Neural cell (in vitro differentiated cells): ENCODE data around the gene CADM3. TPM values are rescaled to one million over a fixed set of nuclear protein-coding genes. Genes with fewer than 3 reads are reported as not detected.

ENCODE experiments used
- H2AFZ ChIP-seq: fragments of 200-600, 300-800 bp; sonication (generic), shearing (Covaris generic); 2 replicates; pipeline ENCODE4 v1.6.0; 2014; ENCODE audit warnings: low read depth, mild to moderate bottlenecking, antibody characterized with exemption, low read length, moderate library complexity
- H3F3A ChIP-seq: fragments of 200-600 bp; shearing (Covaris generic); 2 replicates; pipeline ENCODE4 v1.6.1; 2016; ENCODE audit warnings: mild to moderate bottlenecking, moderate library complexity, mixed read lengths, antibody characterized with exemption, low read length; ENCODE audit not compliant: insufficient read depth, poor library complexity, severe bottlenecking
- H3K27ac ChIP-seq: fragments of 200-600, 300-800 bp; sonication (generic), shearing (Covaris generic); 2 replicates; pipeline ENCODE4 v1.5.1; 2014; ENCODE audit warnings: mild to moderate bottlenecking, low read length, moderate library complexity
- H3K27me3 ChIP-seq: fragments of 300-800, 200-600 bp; sonication (generic), shearing (Covaris generic); 2 replicates; pipeline ENCODE4 v1.6.0; 2014; ENCODE audit warnings: mild to moderate bottlenecking, low read depth, low read length, moderate library complexity; ENCODE audit not compliant: insufficient read depth
- H3K36me3 ChIP-seq: fragments of 300-800, 200-600 bp; sonication (generic), shearing (Covaris generic); 2 replicates; pipeline ENCODE4 v1.5.1; 2014; ENCODE audit warnings: mild to moderate bottlenecking, antibody characterized with exemption, low read length, moderate library complexity; ENCODE audit not compliant: insufficient read depth
- H3K4me2 ChIP-seq: fragments of 300-800, 200-600 bp; sonication (generic), shearing (Covaris generic); 2 replicates; pipeline ENCODE4 v1.6.0; 2014; ENCODE audit warnings: mild to moderate bottlenecking, low read length
- H3K4me3 ChIP-seq: fragments of 300-800, 200-600 bp; sonication (generic), shearing (Covaris generic); 2 replicates; pipeline ENCODE4 v1.5.1; 2014; ENCODE audit warnings: mild to moderate bottlenecking, low read length, moderate library complexity
- H3K79me2 ChIP-seq: fragments of 200-600 bp; shearing (Covaris generic); replicated peaks from 2 replicates; pipeline ENCODE4 v1.6.0; 2014; ENCODE audit warnings: mild to moderate bottlenecking, low read length, moderate library complexity; ENCODE audit not compliant: insufficient read depth
- H3K9ac ChIP-seq: fragments of 300-800, 200-600 bp; sonication (generic), shearing (Covaris generic); 2 replicates; pipeline ENCODE4 v1.6.1; 2016; ENCODE audit warnings: mild to moderate bottlenecking, low read length, mixed read lengths
- H3K9me2 ChIP-seq: fragments of 200-600 bp; shearing (Covaris generic); 2 replicates; pipeline ENCODE4 v1.6.1; 2016; ENCODE audit warnings: mild to moderate bottlenecking, low read length, mixed read lengths; ENCODE audit not compliant: insufficient read depth
- H3K9me3 ChIP-seq: fragments of 200-600, 300-800 bp; sonication (generic), shearing (Covaris generic); 2 replicates; pipeline ENCODE4 v1.6.1; 2016; ENCODE audit warnings: mild to moderate bottlenecking, mixed run types, low read length, moderate library complexity, mixed read lengths
- H4K20me1 ChIP-seq: fragments of 200-600 bp; shearing (Covaris generic); 2 replicates; pipeline ENCODE4 v1.6.1; 2016; ENCODE audit warnings: mild to moderate bottlenecking, mixed run types; ENCODE audit not compliant: insufficient read depth
- CTCF ChIP-seq: fragments of 450-650 bp; IDR thresholded peaks from 2 replicates; pipeline ENCODE4 v1.5.1; 2014; ENCODE audit warnings: antibody characterized with exemption, mild to moderate bottlenecking, moderate library complexity; ENCODE audit not compliant: poor library complexity, severe bottlenecking
- EP300 ChIP-seq: fragments of 450-650 bp; conservative IDR thresholded peaks from 2 replicates; pipeline ENCODE4 v1.6.1; 2014; ENCODE audit warnings: antibody characterized with exemption, mild to moderate bottlenecking, moderate library complexity; ENCODE audit not compliant: poor library complexity, severe bottlenecking
- EZH2 ChIP-seq: fragments of 200-600, 300-800 bp; shearing (Covaris generic), sonication (generic); IDR thresholded peaks from 2 replicates; pipeline ENCODE4 v1.6.1; 2014; ENCODE audit warnings: antibody characterized with exemption, low read length, borderline replicate concordance, mild to moderate bottlenecking; ENCODE audit not compliant: insufficient read depth, poor library complexity, severe bottlenecking
- MXI1 ChIP-seq: fragments of 450-650 bp; conservative IDR thresholded peaks from 2 replicates; pipeline ENCODE4 v1.6.1; 2014; ENCODE audit warnings: antibody characterized with exemption, mild to moderate bottlenecking; ENCODE audit not compliant: poor library complexity, severe bottlenecking
- POLR2AphosphoS5 ChIP-seq: IDR thresholded peaks from 2 replicates; pipeline ENCODE4 v1.6.1; 2012
- RAD21 ChIP-seq: fragments of 450-650 bp; conservative IDR thresholded peaks from 2 replicates; pipeline ENCODE4 v1.6.1; 2014; ENCODE audit warnings: antibody characterized with exemption, mild to moderate bottlenecking, moderate library complexity
- REST ChIP-seq: IDR thresholded peaks from 2 replicates; pipeline ENCODE4 v1.6.1; 2012; ENCODE audit warnings: borderline replicate concordance
- SMC3 ChIP-seq: fragments of 450-650 bp; conservative IDR thresholded peaks from 2 replicates; pipeline ENCODE4 v1.6.1; 2014; ENCODE audit warnings: antibody characterized with exemption, mild to moderate bottlenecking, moderate library complexity; ENCODE audit not compliant: poor library complexity
- TAF1 ChIP-seq: IDR thresholded peaks from 2 replicates; pipeline ENCODE4 v1.6.1; 2012; ENCODE audit warnings: low read depth
- polyA minus RNA-seq: library from RNA; depleted of rRNA, polyadenylated mRNA; stranded (reverse); fragments of >200 nt; gene quantifications from 2 replicates; pipeline ENCODE4 v1.2.3, GENCODE V29; 2014
- polyA plus RNA-seq: library from polyadenylated mRNA; depleted of rRNA; stranded (reverse); fragments of >200 nt; gene quantifications from 2 replicates; pipeline ENCODE4 v1.2.3, GENCODE V29; 2014

CADM3 gene
- polyA plus RNA-seq, result 81.7 and 91.2 TPM in 2 replicates
- 90.6 and 94.0 TPM in 2 replicates for polyA minus RNA-seq

GRCh38 chr1:159171254-159171687 lies at the start of gene CADM3:
TSS of gene CADM3 (plus strand) at chr1:159171615. CDS start at chr1:159171766, 151 bp downstream.
- Histone ChIP-seq H3K9me3 (no peaks in the 10 kb centered on the region), H3K4me3 (peak within 1 kb of the TSS; percentile 93), H3F3A (no peaks in the 10 kb centered on the region), H2AFZ (peak within 1 kb of the TSS; percentile 69), H3K27me3 (no peaks in the 10 kb centered on the region), H3K9ac (peak within 1 kb of the TSS; percentile 92), H4K20me1 (no peaks in the 10 kb centered on the region), H3K79me2 (peaks cover 20% of the 10 kb centered on the region), H3K4me2 (peak within 1 kb of the TSS; percentile 79), H3K27ac (peak within 1 kb of the TSS; percentile 83), H3K9me2 (no peaks in the 10 kb centered on the region), H3K36me3 (no peaks in the 10 kb centered on the region)
- TF ChIP-seq RAD21, result no peak
- no peak for TF ChIP-seq MXI1
- no peak for TF ChIP-seq EZH2
- TF ChIP-seq REST, result no peak
- no peak for TF ChIP-seq CTCF
- TF ChIP-seq EP300, result no peak
- no peak for TF ChIP-seq SMC3
- peak; percentile 61 for TF ChIP-seq POLR2AphosphoS5
- peak; percentile 45 for TF ChIP-seq TAF1

GRCh38 chr1:159122005-159122621 lies 49.3 kb upstream of the CADM3 start:
- TF ChIP-seq REST (no peak), TAF1 (no peak), EZH2 (no peak), CTCF (no peak), RAD21 (no peak), MXI1 (no peak), EP300 (no peak), POLR2AphosphoS5 (no peak), SMC3 (no peak)
- Histone ChIP-seq H3K4me2 (no peak overlapping the region), H3K9me2 (no peaks in the 10 kb centered on the region), H3K9ac (no peak overlapping the region), H4K20me1 (no peaks in the 10 kb centered on the region), H3K4me3 (no peak overlapping the region), H3K9me3 (no peaks in the 10 kb centered on the region), H3K36me3 (no peaks in the 10 kb centered on the region), H3K79me2 (no peaks in the 10 kb centered on the region), H3F3A (peaks cover 5% of the 10 kb centered on the region), H2AFZ (no peak overlapping the region), H3K27ac (no peak overlapping the region), H3K27me3 (no peaks in the 10 kb centered on the region)
